NB4 (cell line): ENCODE data around the gene LINGO1.

Source experiments
- DNase-seq: peaks from one replicate; pipeline ENCODE4 v3.0.0; 2010; ENCODE audit warnings: low read depth
- H3K4me3 ChIP-seq: one replicate; pipeline ENCODE4 v1.5.1; 2011; ENCODE audit warnings: mild to moderate bottlenecking, low read depth, low read length, moderate library complexity
- MYC ChIP-seq: IDR thresholded peaks from 2 replicates; pipeline ENCODE4 v1.6.1; 2011; ENCODE audit warnings: low read depth, low read length
- POLR2A ChIP-seq: IDR thresholded peaks from 2 replicates; pipeline ENCODE4 v1.6.1; 2011; ENCODE audit warnings: mild to moderate bottlenecking; ENCODE audit not compliant: insufficient read length; ENCODE audit errors: extremely low read depth
- TF ChIP-seq, protein P1 (sequence below): IDR thresholded peaks from 2 replicates; pipeline ENCODE4 v1.6.1; 2011; ENCODE audit warnings: low read depth, low read length
- TF ChIP-seq, protein P2 (sequence below): IDR thresholded peaks from one replicate; pipeline ENCODE4 v1.5.1; 2012; ENCODE audit warnings: low read depth, low read length

LINGO1 gene

DNA sequence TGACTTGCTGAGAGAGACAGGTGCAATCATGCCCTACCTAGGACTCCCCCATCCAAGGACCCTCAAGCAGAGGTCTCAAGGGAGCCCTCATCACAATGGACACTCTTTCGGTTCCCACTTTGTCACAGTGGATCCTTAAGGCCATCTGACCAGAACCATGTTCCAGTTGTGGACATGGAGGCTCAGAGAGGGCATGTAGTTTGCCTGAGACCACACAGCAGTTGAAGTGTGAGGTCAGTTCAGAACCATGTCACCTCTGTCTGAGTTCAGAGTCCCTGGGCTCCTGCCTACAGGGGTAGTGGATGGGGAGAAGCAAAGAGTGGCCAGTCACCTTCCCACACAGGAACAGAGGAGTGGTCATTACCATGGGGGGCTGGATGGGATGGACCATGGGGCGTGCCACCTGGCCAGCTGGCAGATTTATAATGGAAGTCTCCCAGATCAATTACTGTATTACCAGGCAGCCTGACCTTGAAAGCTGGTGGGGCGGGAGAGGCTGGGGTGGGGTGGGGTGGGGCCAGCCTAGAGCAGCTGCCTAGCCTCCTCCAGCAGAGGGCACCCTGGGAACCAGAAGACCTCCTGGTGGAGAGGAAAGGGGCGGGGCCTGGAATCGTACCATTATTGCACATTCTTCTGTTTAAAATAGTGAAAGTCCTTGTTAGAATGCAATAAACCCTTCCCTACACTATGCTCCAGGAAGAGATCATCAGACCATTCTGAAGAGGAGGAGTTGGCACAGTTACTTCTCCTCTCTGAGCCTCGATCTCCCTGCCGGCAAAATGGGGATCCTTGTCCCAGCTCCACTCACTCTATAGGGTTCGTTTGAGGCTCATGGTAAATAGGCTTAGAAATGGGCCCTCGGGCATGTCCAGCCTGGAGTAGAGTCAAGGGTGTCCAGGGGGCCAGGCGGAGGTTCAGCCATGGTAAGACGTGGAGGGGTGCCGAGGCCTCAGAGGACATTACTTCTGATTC lies 26.9 kb upstream of the LINGO1 start:
- TF ChIP-seq POLR2A (no peak), MYC (no peak)
- TF ChIP-seq, protein P1, sequence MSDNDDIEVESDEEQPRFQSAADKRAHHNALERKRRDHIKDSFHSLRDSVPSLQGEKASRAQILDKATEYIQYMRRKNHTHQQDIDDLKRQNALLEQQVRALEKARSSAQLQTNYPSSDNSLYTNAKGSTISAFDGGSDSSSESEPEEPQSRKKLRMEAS, result no peak
- TF ChIP-seq, protein P2, sequence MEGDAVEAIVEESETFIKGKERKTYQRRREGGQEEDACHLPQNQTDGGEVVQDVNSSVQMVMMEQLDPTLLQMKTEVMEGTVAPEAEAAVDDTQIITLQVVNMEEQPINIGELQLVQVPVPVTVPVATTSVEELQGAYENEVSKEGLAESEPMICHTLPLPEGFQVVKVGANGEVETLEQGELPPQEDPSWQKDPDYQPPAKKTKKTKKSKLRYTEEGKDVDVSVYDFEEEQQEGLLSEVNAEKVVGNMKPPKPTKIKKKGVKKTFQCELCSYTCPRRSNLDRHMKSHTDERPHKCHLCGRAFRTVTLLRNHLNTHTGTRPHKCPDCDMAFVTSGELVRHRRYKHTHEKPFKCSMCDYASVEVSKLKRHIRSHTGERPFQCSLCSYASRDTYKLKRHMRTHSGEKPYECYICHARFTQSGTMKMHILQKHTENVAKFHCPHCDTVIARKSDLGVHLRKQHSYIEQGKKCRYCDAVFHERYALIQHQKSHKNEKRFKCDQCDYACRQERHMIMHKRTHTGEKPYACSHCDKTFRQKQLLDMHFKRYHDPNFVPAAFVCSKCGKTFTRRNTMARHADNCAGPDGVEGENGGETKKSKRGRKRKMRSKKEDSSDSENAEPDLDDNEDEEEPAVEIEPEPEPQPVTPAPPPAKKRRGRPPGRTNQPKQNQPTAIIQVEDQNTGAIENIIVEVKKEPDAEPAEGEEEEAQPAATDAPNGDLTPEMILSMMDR, result peak; percentile 61
- H3K4me3 ChIP-seq, result no peak overlapping the region
- peak; percentile 73 for DNase-seq

DNA sequence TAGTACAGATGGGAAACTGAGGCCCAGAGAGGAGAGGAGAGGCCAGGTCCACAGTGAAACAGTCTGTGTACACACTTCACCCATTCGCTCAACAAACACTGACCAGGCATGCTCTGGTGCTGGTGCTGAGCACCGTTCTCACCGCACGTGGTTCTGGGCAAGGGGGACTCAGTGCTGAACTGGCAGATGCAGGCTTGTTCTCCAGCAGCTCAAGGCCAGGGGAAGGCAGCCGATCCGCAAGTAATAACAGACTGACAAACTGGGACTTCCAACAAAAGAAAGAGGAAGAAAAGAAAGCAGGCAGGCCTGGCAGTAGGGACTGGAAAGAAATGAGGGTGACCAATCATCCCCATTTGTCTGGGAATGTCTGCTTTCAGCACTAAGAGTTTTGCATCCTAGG lies 25.6 kb upstream of the LINGO1 start:
- no peak for DNase-seq
- H3K4me3 ChIP-seq, result no peak overlapping the region
- no peak for TF ChIP-seq MYC

DNA sequence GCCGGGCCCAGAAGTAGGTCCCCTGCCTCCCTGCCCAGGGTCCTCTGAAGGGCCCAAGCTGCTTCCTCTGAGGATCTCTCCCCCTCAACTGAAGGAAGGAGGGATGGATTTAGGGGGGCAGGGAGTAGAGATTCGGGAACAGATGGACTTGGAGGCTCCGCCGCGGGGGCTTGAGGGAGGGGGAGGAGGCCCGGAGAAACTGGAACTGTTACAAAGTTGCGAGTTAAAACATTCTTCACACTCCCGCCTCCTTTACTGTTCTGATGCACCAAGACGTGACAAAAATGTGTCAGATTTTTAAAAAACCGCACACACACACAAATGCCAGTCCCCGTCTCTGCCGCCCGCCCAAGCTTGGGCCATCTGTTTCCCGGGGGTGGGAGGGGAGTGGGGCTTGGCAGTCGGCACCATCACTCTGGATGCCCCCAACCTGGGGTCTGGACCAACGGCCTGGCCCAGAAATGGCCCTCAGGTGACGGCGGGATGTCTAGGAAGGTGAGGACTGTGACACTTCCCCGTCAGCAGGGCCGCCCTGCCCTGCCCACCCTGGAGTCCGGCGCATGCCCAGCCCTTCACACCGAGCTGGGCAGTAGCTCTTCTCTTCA lies 25.0 kb upstream of the LINGO1 start:
- no peak for DNase-seq
- TF ChIP-seq MYC (no peak), POLR2A (no peak)
- TF ChIP-seq, protein P1, result no peak
- H3K4me3 ChIP-seq, result no peak overlapping the region

DNA sequence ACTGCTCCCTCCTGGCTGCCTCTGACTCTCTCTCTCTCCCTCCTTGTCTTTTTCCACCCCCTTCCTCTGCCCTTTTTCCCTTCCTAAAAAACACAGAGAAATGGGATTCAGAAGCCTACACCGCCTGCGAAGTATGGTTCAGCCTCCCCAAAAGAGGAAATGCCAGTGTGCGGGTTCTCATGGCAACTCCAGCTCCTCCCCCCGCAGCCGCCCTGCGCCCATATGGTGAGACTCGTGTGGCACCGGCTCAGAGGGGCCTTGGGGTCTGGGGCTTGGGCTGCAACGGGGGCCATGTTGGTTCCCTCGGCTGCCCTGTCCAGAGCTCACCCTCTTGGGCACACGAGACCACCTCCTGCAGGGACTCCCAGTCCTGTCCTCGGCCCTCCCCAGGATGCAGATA lies 23.6 kb upstream of the LINGO1 start:
- H3K4me3 ChIP-seq, result no peak overlapping the region
- peak; percentile 47 for DNase-seq
- TF ChIP-seq MYC, result no peak
- TF ChIP-seq, protein P2, result no peak
- TF ChIP-seq POLR2A, result no peak
- TF ChIP-seq, protein P1, result 0 out of 2 replicates have a peak, but pooled peaks have one; percentile 14

DNA sequence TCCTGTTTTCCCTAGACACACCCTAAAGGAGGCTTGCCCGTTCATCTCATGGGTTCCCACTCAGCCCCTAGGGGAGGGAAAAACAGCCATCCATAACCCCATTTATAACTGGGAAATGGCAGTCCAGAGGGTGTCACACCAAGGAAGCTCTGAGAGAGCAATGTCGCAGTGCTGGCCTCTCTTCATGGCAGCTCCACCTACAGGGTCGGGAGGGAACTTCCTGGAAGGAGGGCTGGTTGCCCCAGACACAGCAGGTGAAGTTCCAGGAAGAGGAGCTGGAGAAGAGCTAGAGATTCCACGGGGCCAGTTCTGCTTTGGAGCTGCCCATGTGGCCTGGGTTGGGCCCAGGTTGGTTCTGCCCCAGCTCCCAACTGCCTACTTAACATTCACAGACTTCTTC lies 22.3 kb upstream of the LINGO1 start:
- H3K4me3 ChIP-seq, result no peak overlapping the region
- peak; percentile 40 for DNase-seq
- no peak for TF ChIP-seq POLR2A
- TF ChIP-seq, protein P2, result peak; percentile 56
- TF ChIP-seq, protein P1, result no peak

DNA sequence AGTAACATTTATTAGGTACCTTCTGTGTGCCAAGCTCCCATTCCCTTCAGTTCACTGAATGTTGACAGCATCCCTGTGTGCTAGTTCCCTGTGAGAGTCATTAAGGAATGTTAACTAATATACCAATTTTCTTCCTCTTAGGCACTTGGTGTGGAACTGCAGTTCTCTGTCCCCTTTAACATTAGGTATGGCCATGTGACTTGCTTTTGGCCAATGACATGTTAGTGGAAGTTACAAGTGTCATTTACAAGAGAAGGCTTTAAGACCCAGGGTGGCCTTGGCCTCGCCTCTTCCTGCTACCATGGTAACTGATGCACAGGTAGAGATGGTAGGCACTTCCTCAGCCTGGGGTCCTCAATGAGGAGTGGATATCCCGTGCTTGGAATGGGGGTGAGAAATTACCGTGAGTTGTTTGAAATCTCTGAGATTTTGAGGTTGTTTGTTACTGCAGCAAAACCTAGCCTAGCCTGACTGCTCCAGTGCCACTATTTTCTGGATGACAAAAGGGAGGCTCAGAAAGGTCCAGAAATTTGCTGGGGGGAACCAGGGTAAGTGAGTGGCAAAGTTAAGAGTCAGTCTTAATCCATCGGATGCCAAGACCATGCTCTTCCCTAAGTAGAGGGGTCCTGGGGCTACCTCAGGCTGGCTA lies 21.2 kb upstream of the LINGO1 start:
- no peak for TF ChIP-seq POLR2A
- no peak for TF ChIP-seq MYC
- TF ChIP-seq, protein P1, result no peak
- TF ChIP-seq, protein P2, result no peak
- no peak overlapping the region for H3K4me3 ChIP-seq
- no peak for DNase-seq
